ENCODE results near the gene NOC4L.
"Not testable (repeated sequence)": the region's sequence is repeated elsewhere in the genome, so short reads cannot be mapped to it uniquely, and the experiment has no call there.

Gene NOC4L

DNA sequence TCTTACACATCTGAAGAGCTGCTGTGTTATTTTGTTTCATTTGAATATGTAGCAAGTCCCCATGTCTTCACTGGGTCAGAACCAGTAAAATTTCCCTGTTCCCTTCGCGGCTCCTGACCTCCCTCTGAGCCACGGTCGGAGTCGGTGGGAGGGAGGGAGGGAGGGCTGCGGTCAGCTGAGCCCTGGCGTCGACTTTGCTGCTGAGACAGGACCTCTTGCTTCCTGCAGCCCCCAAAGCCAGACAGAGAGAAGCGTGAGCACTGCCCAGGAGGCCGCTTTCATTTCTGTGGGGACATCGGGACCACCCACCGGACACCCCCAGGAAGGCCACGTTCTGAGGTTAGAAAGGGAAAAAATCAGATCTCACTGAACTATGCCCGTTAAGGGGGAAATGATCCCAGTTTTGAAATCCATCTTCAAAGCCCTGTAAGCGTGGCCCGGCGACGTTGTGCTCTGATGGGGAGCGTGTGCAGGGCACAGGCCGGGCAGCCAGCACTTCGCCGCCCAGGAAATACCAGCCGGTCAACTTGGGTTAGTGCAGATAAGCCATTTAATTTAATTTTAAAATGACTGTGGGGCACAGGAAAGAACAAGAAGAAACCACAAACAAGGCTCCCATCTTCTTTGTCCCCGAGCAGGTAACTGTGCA is 42.1 kb downstream of the NOC4L start:
- DNase-seq, result no peak

DNA sequence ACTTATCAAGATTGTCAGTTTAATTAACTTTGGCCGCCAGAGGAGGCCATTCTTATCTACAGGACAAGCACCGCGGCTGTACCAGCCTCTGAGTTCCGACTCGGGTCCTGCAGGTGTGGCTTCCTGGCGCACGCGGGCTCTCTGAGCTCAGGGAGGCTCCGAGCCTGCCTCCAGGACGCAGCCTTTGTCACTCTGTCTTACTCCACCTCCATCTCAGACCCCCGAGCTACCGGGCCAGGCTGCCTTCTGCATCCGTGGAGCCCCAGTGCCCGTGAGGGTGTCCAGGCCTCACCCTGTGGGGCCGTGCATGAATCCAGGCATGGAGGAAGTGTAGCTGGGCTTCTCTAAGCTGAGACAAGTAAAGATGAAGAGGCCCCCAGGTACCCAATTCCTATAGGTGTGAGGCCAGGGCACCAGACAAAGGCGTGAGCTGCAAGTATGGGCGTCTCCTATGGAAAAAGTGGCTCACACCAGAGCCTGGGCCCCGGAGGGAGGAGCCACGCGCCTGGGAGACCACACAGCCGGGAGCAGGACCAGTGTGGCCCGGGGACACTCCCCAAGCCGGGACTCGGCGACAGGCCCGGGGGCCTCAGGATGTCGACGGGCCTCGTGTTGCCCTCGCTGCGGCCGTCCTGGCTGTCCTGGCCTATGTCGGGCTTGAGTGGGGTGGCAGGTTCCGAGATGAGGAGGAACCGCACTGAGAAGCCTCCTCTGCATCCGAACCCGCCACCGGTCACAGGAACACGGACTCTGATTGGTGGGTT is 42.8 kb downstream of the NOC4L start:
- DNase-seq, result no peak

DNA sequence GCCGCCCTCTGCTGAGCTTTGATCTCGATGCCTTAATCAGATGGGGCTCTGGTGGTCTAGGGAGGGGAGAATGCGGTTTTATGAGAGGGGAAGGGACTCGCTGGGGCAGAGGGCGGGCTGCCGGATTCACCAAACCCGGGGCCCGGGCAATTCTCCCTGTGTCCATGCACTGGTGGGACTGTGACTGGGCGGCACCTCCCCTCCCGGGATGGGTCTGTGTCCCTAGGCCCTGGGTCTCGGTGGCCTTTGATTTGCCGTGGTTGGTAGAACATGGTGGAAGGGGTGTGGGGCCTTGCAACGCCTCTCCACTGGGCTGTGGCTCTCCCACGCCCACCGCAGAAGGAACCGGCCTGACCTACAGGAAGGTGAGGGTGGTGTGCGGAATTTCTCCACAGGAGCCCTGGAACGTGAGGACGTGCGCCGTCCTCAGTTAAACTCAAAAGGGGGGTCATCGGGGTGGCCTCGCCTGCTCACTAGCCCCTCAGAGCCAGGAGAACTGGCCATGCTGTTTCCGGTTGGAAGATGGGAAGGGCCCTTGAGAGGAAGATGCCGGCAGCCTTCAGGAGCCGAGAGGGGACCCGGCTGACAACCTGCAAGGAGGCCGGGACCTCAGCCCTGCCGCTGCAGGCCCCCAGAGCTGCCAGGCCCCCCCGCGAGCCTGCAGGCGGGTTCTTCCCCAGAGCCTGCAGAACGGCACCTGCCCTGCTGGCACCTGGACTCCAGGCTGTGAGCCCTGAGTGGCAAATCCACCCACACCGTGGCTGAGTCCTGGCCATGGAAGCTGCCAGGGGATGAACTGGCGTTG is 43.6 kb downstream of the NOC4L start:
- DNase-seq, result no peak

GRCh38 chr12:132188451-132188901 is 44.2 kb downstream of the NOC4L start:
- DNase-seq, result no peak

DNA sequence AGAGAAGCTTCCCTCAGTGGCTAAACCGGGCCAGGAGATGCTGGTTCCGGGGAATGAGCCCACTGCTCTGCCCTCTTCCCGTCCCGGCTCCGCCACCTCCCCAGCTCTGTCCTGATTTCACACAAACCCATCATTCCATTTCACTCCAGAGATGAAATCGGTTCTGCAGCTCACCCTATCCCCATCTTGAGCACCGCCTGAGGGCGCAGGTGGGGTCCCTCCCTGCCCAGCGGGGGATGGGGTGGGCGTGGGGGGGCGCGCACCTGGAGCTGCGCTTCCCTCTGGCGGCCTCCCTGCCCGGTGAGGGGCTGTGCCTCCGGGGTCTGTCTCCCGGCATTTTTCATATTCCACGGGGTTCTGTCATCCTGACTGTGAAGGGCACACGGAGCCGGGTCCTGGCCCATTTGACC is 44.7 kb downstream of the NOC4L start:
- DNase-seq, result no peak

GRCh38 chr12:132189378-132190011 is 45.2 kb downstream of the NOC4L start:
- peak; percentile 60 to 81 for DNase-seq

DNA sequence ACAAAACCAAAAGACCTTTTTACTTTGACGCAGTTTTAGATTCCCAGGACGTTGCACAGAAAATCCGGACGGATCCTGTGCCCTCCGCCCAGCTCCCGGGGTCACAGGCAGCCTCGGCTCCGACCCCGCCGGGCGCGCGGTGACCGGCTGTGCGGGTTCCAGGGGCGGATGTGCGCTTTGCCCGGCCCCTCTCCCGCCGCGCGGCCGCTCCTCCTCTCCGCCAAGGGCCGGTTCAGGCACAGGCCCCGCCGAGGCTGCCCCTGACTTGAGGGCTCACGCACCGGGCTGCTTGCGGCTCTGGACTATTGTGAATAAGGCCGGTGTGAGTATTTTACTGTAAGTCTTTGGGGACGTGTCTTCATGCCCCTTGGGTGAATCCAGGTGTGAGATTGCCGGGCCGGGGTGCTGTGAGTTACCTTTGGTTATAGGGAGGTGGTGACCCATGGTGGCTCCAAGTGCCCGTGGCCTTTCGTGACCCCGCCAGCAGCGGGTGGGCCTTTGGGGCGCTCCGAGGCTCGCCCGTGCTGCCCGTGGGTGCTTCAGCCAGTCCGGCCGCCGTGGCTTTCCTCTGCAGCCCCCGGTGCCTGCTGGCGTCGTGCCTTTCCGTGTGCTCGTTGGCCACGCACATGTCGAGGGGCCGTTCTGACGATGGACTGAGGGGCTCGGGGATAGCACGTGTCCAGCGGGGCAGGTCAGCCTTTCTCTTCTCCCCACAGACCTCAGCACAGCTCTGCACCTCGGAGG is 45.9 kb downstream of the NOC4L start:
- no peak for DNase-seq

DNA sequence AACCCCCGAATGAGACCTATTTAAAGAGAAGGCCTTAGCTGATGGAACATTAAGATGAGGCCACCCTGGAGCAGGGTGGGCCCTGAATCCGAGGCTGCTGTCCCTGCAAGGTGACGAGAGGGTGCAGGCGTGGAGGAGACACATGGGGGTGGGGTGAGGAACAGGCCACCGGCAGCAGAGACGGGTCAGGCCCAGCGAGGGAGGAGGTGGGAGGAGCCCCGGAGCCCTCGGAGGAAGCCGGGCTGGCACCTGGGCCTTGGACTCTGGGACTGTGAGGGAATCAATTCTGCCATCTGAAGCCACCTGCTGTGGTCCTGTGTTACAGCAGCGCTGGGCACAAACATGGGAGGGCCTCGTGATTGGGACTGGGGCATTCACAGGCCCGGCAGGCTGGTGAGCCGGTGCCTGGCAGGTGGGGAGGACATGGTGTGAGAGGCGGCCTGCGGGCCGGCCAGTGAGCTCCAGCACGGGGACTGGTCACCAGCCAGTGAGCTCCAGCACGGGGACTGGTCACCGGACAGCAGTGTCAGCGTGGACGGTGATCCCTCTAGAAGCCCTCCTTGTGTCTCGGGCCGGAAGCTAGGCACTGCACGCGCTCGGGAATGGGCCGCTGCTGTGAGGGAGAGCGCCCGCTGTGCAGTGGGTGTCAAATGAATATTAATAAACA is 46.7 kb downstream of the NOC4L start:
- DNase-seq, result no peak

DNA sequence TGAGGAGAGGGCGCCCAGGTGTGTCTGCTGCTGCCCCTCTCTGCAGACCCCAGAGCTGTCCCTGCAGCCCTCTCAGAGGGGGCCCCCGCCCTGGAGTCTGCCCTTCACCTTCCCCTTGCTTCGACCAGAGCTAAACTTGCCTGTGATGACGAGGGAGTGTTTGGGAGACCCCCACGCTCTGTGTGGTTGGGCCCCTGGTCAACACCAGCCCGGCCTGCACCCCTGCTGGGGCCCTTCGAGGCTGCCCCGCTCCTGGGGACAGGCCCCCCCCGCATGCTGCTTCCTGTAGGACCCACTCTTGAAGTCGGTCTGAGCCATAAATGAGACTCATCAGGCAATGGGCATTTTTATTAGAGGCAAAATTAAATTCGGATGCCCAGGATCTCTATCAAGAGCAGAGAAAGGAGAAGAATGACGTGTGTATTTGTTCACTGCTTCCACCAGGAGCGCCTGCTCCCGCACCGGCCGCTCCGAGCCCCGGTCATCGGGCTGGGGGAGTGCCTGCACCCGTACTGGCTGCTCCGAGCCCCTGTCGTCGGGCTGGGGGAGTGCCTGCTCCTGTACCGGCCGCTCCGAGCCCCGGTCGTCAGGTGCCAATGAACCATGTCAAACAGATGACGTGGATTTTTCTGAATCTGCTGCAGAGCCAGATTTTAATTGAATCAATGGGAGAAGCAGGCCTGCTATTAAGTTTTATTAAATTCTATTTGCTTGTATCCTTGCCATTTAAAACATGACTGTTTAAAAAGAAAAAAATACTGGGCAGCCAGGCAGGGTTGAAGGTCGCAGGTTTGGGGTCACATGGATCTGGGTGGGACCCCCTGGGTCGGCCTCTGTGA is 47.7 kb downstream of the NOC4L start:
- DNase-seq, result no peak

GRCh38 chr12:132194056-132194455 is 49.8 kb downstream of the NOC4L start:
- no peak for DNase-seq

GRCh38 chr12:132194556-132194955 is 50.3 kb downstream of the NOC4L start:
- DNase-seq, result no peak

DNA sequence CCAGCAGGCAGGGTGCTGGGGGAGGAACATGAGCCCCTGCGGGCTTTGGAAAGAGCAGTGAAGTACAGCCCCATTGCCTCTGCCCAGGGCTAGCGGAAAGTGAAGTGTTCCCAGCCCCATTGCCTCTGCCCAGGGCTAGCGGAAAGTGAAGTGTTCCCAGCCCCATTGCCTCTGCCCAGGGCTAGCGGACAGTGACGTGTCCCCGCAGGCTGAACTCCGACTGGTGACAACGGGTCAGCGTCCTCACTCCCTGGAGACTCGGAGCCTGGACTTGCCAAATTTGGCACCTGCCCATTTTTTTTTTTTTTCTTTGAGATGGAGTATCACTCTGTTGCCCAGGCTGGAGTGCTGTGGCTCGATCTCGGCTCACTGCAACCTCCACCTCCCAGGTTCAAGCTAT is 51.0 kb downstream of the NOC4L start:
- not testable (repeated sequence) for DNase-seq

GRCh38 chr12:132196038-132196872 is 52.0 kb downstream of the NOC4L start:
- DNase-seq, result no peak

- DNase-seq, result no peak
These were observed 52.7 kb downstream of the NOC4L start for GRCh38 chr12:132196873-132197390.

- no peak for DNase-seq
These were observed 53.5 kb downstream of the NOC4L start for GRCh38 chr12:132197581-132198354.

- no peak for DNase-seq
These were observed 54.8 kb downstream of the NOC4L start for GRCh38 chr12:132199101-132199500.

- no peak for DNase-seq
These were observed 55.5 kb downstream of the NOC4L start for GRCh38 chr12:132199526-132200319.

DNA sequence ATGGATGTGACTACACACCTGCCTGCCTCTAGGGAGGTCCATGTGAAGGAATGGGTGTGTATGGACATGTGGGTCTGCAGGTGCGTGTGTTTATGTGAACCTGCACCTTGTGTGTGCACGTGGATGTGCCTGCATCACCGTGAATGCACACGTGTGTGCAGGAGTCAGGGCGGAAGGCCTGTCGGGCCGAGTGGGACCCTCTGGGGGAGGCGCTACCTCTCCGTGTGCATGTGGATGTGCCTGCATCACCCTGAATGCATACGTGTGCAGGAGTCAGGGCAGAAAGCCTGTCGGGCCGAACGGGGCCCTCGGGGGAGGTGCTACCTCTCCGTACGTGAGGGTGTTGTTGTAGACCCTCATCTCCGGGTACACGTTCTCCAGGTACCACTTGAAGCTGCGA is 56.5 kb downstream of the NOC4L start:
- DNase-seq, result no peak
